ENCODE results near the gene IMP3. TPM values are rescaled to one million over a fixed set of nuclear protein-coding genes. Genes with fewer than 3 reads are reported as not detected.

The IMP3 gene
- total and polyA plus RNA-seq, 9 of the 15 experiments (the other 6 are each of a cell fraction or from before 2014, with no cell fraction given) = 14.5 to 160 (median 74.4) TPM

- TSS peak; percentile 24 for BruUV-seq (replicated peaks)
- Histone ChIP-seq H3K9ac (ENCODE audit: insufficient read depth in 1 of 2, low read depth in 2 of 2, low read length in 2 of 2) (no peak overlapping the region), H3K27ac (ENCODE audit: extremely low read depth, low read depth, low read length) (no peak overlapping the region), H3K4me1 (replicated peaks in 1 of 2; ENCODE audit: control insufficient read depth in 2 of 2, insufficient read depth in 2 of 2, low read length in 2 of 2) (peaks cover 4 to 15% of the 10 kb centered on the region in 2 experiments; a peak in 3 of 5 replicates), H3K27me3 (ENCODE audit: control insufficient read depth in 2 of 2, insufficient read depth in 2 of 2, low read length in 2 of 2) (no peaks in the 10 kb centered on the region), H3K9me3 (replicated peaks; ENCODE audit: control insufficient read depth, insufficient read depth, low read depth, low read length) (no peaks in the 10 kb centered on the region), H3K79me2 (ENCODE audit: control insufficient read depth, insufficient read depth, low read length) (no peaks in the 10 kb centered on the region), H4K20me1 (replicated peaks; ENCODE audit: control insufficient read depth, insufficient read depth, low read length) (no peaks in the 10 kb centered on the region; the same call in 1 of the 2 replicates), H2AFZ (ENCODE audit: low read depth, low read length) (no peak overlapping the region), H3K4me3 (no peak overlapping the region), H3K36me3 (ENCODE audit: control insufficient read depth, insufficient read depth, low read length) (peaks cover 65% of the 10 kb centered on the region), H3K9me1 (ENCODE audit: control insufficient read depth, insufficient read depth, low read length) (no peaks in the 10 kb centered on the region), H3K4me2 (ENCODE audit: insufficient read depth, low read length) (no peak overlapping the region)
- FAIRE-seq (peak; percentile 73), ATAC-seq (peak; percentile 78), DNase-seq (ENCODE audit: extremely low read depth in 1 of 4, low spot score in 3 of 4) (peak in 2 of 4 experiments; percentile 49 to 61)
- ChIA-PET POLR2A (interaction anchor here (1.1 to 2.1 kb wide), 4 partner anchors 8 to 20 kb away, joined by 3 to 5 read pairs (median 4); no protein-coding TSS in a partner anchor), CTCF (ENCODE audit: low intra/inter-chr PET ratio) (no interaction called here)
- WGBS (ENCODE audit: insufficient coverage, low coverage, missing lambda C conversion rate) = 11% methylated on average over 3 of the region's 3 CpGs
- intact Hi-C loops (cut with micrococcal nuclease) (loop anchor here (5.0 kb wide), 1 partner anchor 44 kb away; the partner anchor contains the start of gene IMP3), in situ Hi-C loops (cut with MboI) (loop anchor here (5.0 kb wide), 1 partner anchor 76 kb away; no protein-coding TSS in a partner anchor)
- TF ChIP-seq, protein P1, sequence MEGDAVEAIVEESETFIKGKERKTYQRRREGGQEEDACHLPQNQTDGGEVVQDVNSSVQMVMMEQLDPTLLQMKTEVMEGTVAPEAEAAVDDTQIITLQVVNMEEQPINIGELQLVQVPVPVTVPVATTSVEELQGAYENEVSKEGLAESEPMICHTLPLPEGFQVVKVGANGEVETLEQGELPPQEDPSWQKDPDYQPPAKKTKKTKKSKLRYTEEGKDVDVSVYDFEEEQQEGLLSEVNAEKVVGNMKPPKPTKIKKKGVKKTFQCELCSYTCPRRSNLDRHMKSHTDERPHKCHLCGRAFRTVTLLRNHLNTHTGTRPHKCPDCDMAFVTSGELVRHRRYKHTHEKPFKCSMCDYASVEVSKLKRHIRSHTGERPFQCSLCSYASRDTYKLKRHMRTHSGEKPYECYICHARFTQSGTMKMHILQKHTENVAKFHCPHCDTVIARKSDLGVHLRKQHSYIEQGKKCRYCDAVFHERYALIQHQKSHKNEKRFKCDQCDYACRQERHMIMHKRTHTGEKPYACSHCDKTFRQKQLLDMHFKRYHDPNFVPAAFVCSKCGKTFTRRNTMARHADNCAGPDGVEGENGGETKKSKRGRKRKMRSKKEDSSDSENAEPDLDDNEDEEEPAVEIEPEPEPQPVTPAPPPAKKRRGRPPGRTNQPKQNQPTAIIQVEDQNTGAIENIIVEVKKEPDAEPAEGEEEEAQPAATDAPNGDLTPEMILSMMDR (IDR thresholded peaks at IDR 0.05 in 2 of 3, conservative IDR thresholded peaks at IDR 0.05 in 1 of 3; ENCODE audit: insufficient read depth in 2 of 3, low read depth in 1 of 3, low read length in 3 of 3) = peak; percentile 47 to 60 (median 60); a peak in 5 of 6 replicates
- TF ChIP-seq ZNF408 (CRISPR knock-in tag; IDR thresholded peaks at IDR 0.05; ENCODE audit: low read depth) = no peak
- no peak for TF ChIP-seq GABPB2 (CRISPR knock-in tag; conservative IDR thresholded peaks at IDR 0.05)
- TF ChIP-seq MAFG (tag; conservative IDR thresholded peaks at IDR 0.05) = 0 out of 2 replicates have a peak, but pooled peaks have one; percentile 14
- TF ChIP-seq HDAC2 (IDR thresholded peaks at IDR 0.05) = peak; percentile 85
- no peak for TF ChIP-seq ZKSCAN8 (CRISPR knock-in tag; IDR thresholded peaks at IDR 0.05)
- TF ChIP-seq KLF16 (IDR thresholded peaks at IDR 0.05) = peak; percentile 29; the same call in 1 of the 2 replicates
- TF ChIP-seq TEAD4 (IDR thresholded peaks at IDR 0.05; ENCODE audit: low read length) = 0 out of 2 replicates have a peak, but pooled peaks have one; percentile 17
- no peak for TF ChIP-seq TEAD4 (CRISPR knock-in tag; IDR thresholded peaks at IDR 0.05; ENCODE audit: borderline replicate concordance)
- TF ChIP-seq ARID1B (IDR thresholded peaks at IDR 0.05) = peak; percentile 25; the same call in 1 of the 2 replicates
- TF ChIP-seq, protein P2, sequence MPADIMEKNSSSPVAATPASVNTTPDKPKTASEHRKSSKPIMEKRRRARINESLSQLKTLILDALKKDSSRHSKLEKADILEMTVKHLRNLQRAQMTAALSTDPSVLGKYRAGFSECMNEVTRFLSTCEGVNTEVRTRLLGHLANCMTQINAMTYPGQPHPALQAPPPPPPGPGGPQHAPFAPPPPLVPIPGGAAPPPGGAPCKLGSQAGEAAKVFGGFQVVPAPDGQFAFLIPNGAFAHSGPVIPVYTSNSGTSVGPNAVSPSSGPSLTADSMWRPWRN (IDR thresholded peaks at IDR 0.05; ENCODE audit: low read depth) = peak; percentile 36; the same call in 1 of the 2 replicates
- TF ChIP-seq, protein P3, sequence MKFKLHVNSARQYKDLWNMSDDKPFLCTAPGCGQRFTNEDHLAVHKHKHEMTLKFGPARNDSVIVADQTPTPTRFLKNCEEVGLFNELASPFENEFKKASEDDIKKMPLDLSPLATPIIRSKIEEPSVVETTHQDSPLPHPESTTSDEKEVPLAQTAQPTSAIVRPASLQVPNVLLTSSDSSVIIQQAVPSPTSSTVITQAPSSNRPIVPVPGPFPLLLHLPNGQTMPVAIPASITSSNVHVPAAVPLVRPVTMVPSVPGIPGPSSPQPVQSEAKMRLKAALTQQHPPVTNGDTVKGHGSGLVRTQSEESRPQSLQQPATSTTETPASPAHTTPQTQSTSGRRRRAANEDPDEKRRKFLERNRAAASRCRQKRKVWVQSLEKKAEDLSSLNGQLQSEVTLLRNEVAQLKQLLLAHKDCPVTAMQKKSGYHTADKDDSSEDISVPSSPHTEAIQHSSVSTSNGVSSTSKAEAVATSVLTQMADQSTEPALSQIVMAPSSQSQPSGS (CRISPR knock-in tag; IDR thresholded peaks at IDR 0.05) = no peak
- 0 out of 2 replicates have a peak, but pooled peaks have one; percentile 16 for TF ChIP-seq CBFA2T3 (IDR thresholded peaks at IDR 0.05)
- TF ChIP-seq ADNP (tag; IDR thresholded peaks at IDR 0.05) = no peak
- peak; percentile 66 for TF ChIP-seq STAT5A (IDR thresholded peaks at IDR 0.05; ENCODE audit: borderline replicate concordance, low read length)
- peak; percentile 90 to 93 for TF ChIP-seq KDM1A (IDR thresholded peaks at IDR 0.05)
- TF ChIP-seq, protein P4, sequence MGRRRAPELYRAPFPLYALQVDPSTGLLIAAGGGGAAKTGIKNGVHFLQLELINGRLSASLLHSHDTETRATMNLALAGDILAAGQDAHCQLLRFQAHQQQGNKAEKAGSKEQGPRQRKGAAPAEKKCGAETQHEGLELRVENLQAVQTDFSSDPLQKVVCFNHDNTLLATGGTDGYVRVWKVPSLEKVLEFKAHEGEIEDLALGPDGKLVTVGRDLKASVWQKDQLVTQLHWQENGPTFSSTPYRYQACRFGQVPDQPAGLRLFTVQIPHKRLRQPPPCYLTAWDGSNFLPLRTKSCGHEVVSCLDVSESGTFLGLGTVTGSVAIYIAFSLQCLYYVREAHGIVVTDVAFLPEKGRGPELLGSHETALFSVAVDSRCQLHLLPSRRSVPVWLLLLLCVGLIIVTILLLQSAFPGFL (CRISPR knock-in tag; IDR thresholded peaks at IDR 0.05) = no peak
- TF ChIP-seq ZNF24 (IDR thresholded peaks at IDR 0.05) = peak; percentile 92
Measured at GRCh38 chr15:75597667-75598341, 42.2 kb downstream of the IMP3 start.
